MM.1S (cell line): ENCODE data around the gene HINFP.

ENCODE experiments used
- DNase-seq: peaks from one replicate; pipeline ENCODE4 v3.0.0-alpha.2; 2015
- H2AFZ ChIP-seq: fragments of 300-600 bp; sonication (generic); 2 replicates; pipeline ENCODE4 v1.6.0; 2016; ENCODE audit warnings: antibody characterized with exemption, low read length
- H3F3A ChIP-seq: fragments of 300-600 bp; sonication (generic); 2 replicates; pipeline ENCODE4 v1.6.1; 2016; ENCODE audit warnings: mild to moderate bottlenecking, antibody characterized with exemption, low read length, moderate library complexity, mixed read lengths; ENCODE audit not compliant: insufficient read depth
- H3K27ac ChIP-seq: fragments of 300-600 bp; sonication (generic); 2 replicates; pipeline ENCODE4 v1.5.1; 2016; ENCODE audit warnings: mild to moderate bottlenecking, low read length
- H3K27me3 ChIP-seq: fragments of 300-600 bp; sonication (generic); replicated peaks from 2 replicates; pipeline ENCODE4 v1.6.0; 2016; ENCODE audit warnings: low read length; ENCODE audit not compliant: insufficient read depth
- H3K36me3 ChIP-seq: fragments of 300-600 bp; sonication (generic); replicated peaks from 2 replicates; pipeline ENCODE4 v1.6.1; 2016; ENCODE audit warnings: mild to moderate bottlenecking, low read length, mixed read lengths; ENCODE audit not compliant: insufficient read depth
- H3K4me1 ChIP-seq: fragments of 300-600 bp; sonication (generic); 2 replicates; pipeline ENCODE4 v1.6.1; 2016; ENCODE audit warnings: low read length, mixed read lengths
- H3K4me2 ChIP-seq: fragments of 300-600 bp; sonication (generic); 2 replicates; pipeline ENCODE4 v1.6.0; 2016; ENCODE audit warnings: low read depth, low read length
- H3K4me3 ChIP-seq: fragments of 300-600 bp; sonication (generic); 2 replicates; pipeline ENCODE4 v1.5.1; 2016; ENCODE audit warnings: low read length, mixed read lengths
- H3K79me2 ChIP-seq: fragments of 300-600 bp; sonication (generic); 2 replicates; pipeline ENCODE4 v1.6.1; 2016; ENCODE audit warnings: mixed run types, low read length, mixed read lengths
- H3K9ac ChIP-seq: fragments of 300-600 bp; sonication (generic); 2 replicates; pipeline ENCODE4 v1.6.1; 2016; ENCODE audit warnings: low read length, mixed read lengths
- H3K9me2 ChIP-seq: fragments of 300-600 bp; sonication (generic); replicated peaks from 2 replicates; pipeline ENCODE4 v1.6.1; 2016; ENCODE audit warnings: mild to moderate bottlenecking, low read length, mixed read lengths; ENCODE audit not compliant: insufficient read depth
- H3K9me3 ChIP-seq: fragments of 300-600 bp; sonication (generic); replicated peaks from 2 replicates; pipeline ENCODE4 v1.6.1; 2016; ENCODE audit warnings: mild to moderate bottlenecking, low read length, mixed read lengths; ENCODE audit not compliant: insufficient read depth
- H4K20me1 ChIP-seq: fragments of 300-600 bp; sonication (generic); 2 replicates; pipeline ENCODE4 v1.6.1; 2016; ENCODE audit warnings: mild to moderate bottlenecking, low read length, moderate library complexity, mixed read lengths; ENCODE audit not compliant: insufficient read depth
- EZH2 ChIP-seq: fragments of 300-600 bp; sonication (generic); optimal IDR thresholded peaks from 2 replicates; pipeline ENCODE3; 2017; ENCODE audit warnings: low read depth, mild to moderate bottlenecking, antibody characterized with exemption, low read length, mixed read lengths
- EZH2phosphoT487 ChIP-seq: fragments of 300-600 bp; sonication (generic); IDR thresholded peaks from 2 replicates; pipeline ENCODE4 v1.6.1; 2018; ENCODE audit warnings: antibody characterized with exemption, low read length
- TF ChIP-seq, protein P1 (sequence below): fragments of 300-600 bp; sonication (generic); IDR thresholded peaks from 2 replicates; pipeline ENCODE4 v1.5.1; 2016; ENCODE audit warnings: antibody characterized with exemption, low read length, mixed read lengths

HINFP gene

DNA sequence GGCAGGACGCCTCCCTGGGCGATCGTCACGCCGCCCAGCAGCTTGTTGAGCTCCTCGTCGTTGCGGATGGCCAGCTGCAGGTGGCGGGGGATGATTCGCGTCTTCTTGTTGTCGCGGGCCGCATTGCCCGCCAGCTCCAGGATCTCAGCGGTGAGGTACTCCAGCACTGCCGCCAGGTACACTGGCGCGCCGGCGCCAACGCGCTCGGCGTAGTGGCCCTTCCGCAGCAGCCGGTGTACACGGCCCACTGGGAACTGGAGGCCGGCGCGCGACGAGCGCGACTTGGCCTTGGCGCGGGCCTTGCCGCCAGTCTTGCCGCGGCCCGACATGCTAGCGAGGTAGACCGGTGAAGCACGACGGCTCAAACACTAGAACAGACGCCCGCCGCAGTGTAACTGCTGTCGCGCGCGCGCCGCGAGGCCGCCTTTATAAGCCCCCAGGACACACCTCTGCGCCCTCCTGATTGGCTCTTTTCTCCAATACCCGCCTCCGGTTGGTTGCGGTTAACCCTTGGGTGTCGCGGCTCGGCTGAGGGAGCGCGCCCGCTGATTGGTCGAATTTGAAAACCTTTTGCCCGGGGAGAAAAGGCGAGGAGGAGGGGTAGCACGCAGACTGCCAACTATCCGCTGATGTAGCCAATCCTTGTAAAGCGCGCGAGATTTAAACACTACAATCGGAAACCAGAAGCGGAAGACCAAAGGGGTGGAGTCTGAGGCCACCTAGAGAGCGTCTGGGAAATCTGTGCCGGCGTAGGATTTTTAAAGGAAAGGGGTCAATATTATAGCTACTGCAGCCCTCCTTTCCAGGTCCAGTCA lies 26.1 kb upstream of the HINFP start:
- peak overlapping the region; percentile 74 for H3K4me3 ChIP-seq
- TF ChIP-seq EZH2phosphoT487, result no peak
- TF ChIP-seq EZH2, result no peak
- TF ChIP-seq, protein P1, sequence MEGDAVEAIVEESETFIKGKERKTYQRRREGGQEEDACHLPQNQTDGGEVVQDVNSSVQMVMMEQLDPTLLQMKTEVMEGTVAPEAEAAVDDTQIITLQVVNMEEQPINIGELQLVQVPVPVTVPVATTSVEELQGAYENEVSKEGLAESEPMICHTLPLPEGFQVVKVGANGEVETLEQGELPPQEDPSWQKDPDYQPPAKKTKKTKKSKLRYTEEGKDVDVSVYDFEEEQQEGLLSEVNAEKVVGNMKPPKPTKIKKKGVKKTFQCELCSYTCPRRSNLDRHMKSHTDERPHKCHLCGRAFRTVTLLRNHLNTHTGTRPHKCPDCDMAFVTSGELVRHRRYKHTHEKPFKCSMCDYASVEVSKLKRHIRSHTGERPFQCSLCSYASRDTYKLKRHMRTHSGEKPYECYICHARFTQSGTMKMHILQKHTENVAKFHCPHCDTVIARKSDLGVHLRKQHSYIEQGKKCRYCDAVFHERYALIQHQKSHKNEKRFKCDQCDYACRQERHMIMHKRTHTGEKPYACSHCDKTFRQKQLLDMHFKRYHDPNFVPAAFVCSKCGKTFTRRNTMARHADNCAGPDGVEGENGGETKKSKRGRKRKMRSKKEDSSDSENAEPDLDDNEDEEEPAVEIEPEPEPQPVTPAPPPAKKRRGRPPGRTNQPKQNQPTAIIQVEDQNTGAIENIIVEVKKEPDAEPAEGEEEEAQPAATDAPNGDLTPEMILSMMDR, result no peak
- H3F3A ChIP-seq, result peaks cover 54% of the 10 kb centered on the region
- H3K4me2 ChIP-seq, result peak overlapping the region; percentile 97
- peaks cover 13% of the 10 kb centered on the region for H4K20me1 ChIP-seq
- peaks cover 30% of the 10 kb centered on the region for H3K4me1 ChIP-seq
- no peaks in the 10 kb centered on the region for H3K9me2 ChIP-seq
- H3K36me3 ChIP-seq, result 0 out of 2 replicates have a peak, but pooled peaks cover 5% of the 10 kb centered on the region
- peak; percentile 100 for DNase-seq
- no peak overlapping the region for H2AFZ ChIP-seq
- peak overlapping the region; percentile 84 for H3K9ac ChIP-seq
- H3K27ac ChIP-seq, result peak overlapping the region; percentile 65; the same call in 1 of the 2 replicates
- H3K79me2 ChIP-seq, result peaks cover 41% of the 10 kb centered on the region
- no peaks in the 10 kb centered on the region for H3K9me3 ChIP-seq
- H3K27me3 ChIP-seq, result no peaks in the 10 kb centered on the region

DNA sequence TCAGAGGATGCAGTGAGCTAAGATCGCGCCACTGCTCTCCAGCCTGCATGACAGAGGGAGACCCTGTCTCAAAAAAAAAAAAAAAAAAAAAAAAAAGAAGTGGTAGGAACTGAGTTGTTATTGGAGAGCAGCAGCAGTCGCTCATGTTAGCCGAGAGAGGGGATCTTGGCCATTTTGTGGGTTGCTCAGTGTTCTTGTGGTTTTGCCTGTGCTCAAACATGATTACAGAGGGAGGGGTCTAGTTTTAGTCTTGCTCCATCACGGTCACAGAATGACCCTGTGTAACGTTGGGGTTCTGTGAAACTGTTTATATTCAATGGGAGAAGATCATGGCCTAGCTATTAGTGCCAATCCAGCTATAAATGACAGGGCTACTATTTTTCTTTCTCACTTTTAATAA lies 21.7 kb upstream of the HINFP start:
- Histone ChIP-seq H3K36me3 (no peaks in the 10 kb centered on the region), H3K4me1 (peaks cover 32% of the 10 kb centered on the region), H3F3A (peaks cover 31% of the 10 kb centered on the region), H2AFZ (no peak overlapping the region), H3K9ac (no peak overlapping the region), H3K27ac (no peak overlapping the region), H3K9me3 (no peaks in the 10 kb centered on the region), H3K27me3 (no peaks in the 10 kb centered on the region), H4K20me1 (no peaks in the 10 kb centered on the region), H3K79me2 (peaks cover 39% of the 10 kb centered on the region), H3K4me3 (no peak overlapping the region), H3K9me2 (no peaks in the 10 kb centered on the region), H3K4me2 (peak overlapping the region; percentile 99)
- no peak for DNase-seq
- TF ChIP-seq, protein P1, result no peak
- TF ChIP-seq EZH2phosphoT487 (no peak), EZH2 (no peak)

- H3K27ac ChIP-seq, result no peak overlapping the region; the same call in 1 of the 2 replicates
- H3K9me2 ChIP-seq, result no peaks in the 10 kb centered on the region
- H2AFZ ChIP-seq, result peak overlapping the region; percentile 77; the same call in 1 of the 2 replicates
- no peaks in the 10 kb centered on the region for H3K36me3 ChIP-seq
- H3K4me3 ChIP-seq, result peak overlapping the region; percentile 93
- H3K4me2 ChIP-seq, result peak overlapping the region; percentile 99
- peaks cover 26% of the 10 kb centered on the region for H3F3A ChIP-seq
- DNase-seq, result no peak
- peaks cover 34% of the 10 kb centered on the region for H3K79me2 ChIP-seq
- TF ChIP-seq, protein P1, result peak; percentile 54
- no peak for TF ChIP-seq EZH2
- no peaks in the 10 kb centered on the region for H3K27me3 ChIP-seq
- peak overlapping the region; percentile 93; the same call in 1 of the 2 replicates for H3K9ac ChIP-seq
- no peaks in the 10 kb centered on the region for H3K9me3 ChIP-seq
- no peaks in the 10 kb centered on the region for H4K20me1 ChIP-seq
- H3K4me1 ChIP-seq, result peaks cover 32% of the 10 kb centered on the region
Measured at GRCh38 chr11:119100246-119100970, 21.0 kb upstream of the HINFP start.
